ENCODE results near the gene ITPK1. TPM values are rescaled to one million over a fixed set of nuclear protein-coding genes. Genes with fewer than 3 reads are reported as not detected.
A peak's percentile ranks its signal among the peaks of the same experiment; 100 is the strongest.

The ITPK1 gene
- polyA plus RNA-seq, 12 donors, result 12.7 to 49.1 (median 17.5) TPM; not detected in 1

DNA sequence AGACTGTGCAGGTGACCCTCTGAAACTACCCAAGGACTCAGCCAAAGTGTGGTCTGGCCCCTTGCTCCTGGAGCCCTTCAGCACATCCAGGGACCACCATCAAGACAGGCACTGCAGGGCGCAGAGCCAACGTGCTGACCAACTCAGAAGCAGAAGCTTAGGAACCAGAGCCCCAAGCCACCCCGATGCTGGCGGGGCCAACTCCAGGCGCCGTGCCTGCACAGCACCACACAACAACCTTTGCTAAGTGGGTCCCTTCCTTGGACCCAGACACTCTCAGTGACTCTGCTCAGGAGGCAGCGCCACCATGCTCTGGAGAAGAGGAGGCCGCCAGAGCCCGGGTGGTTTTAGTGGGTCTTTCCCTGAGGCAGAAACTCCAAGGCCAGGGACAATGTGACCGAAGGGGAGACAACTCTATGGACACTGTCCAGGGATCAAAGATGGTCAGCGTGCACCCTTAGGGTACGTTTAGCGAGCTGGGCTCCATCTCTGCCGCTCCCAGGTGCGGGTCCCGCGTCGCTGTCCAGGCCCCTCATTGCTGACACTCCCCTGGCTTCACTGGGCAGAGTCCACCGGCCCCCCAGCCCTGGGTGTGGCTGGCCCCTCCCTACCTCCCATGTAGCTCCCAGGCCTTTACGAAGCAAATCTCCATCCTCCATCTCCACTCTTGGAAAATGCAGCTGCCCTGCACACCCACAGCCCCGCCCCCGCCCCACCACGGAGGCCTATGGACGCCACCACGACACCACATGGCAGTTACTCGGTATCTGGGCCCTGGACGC lies 176.6 kb downstream of the ITPK1 start:
- no peak for DNase-seq

- no peak for DNase-seq
Observed at GRCh38 chr14:92938235-92938875, 177.4 kb downstream of the ITPK1 start.

DNA sequence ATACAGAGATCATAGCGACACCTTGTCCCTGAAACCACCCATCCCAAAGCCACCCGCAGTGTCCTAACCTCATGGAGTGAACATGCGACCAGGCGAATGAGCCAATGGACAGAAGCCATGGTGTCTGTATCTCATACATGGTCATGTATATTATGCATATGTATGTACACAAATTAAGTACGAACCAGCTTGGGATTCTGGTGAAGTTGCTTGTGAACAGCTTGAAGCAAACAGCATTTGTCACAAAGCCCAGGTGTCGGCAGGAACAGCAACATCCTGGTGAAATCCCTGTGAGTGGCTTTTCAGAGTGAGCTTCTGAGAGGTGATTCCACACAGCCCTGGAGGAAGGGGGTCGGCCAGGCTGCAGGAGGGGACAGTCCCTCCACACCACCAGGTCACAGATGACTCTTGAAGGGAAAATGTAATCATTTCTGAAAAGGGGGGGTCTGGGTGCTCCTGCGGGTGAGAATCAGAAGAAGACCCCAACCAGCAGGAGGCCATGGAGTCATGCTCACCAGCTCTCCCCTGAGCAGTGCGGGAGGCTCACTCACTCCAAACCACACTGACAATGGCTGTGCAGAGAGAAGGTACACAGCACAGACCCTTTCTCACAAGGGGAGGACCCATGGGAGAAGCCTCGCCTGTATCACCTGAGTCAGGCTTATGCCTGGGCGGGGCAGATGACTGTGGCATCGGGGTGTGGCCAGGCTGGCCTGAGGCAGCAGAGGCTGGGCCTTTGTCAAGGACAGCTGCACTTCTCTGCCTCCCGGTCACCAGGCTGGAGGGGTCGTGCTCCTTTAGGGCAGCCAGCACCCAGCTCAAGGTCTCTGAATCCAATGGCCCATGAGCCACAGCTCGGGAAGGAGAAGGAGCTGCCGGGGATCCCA lies 178.4 kb downstream of the ITPK1 start:
- DNase-seq, result no peak

- no peak for DNase-seq
Observed at GRCh38 chr14:92936085-92936484, 179.6 kb downstream of the ITPK1 start.

- DNase-seq, result no peak
Observed at GRCh38 chr14:92935446-92935845, 180.3 kb downstream of the ITPK1 start.

- no peak for DNase-seq
Observed at GRCh38 chr14:92934196-92935085, 181.3 kb downstream of the ITPK1 start.

- no peak for DNase-seq
Observed at GRCh38 chr14:92933481-92933880, 182.2 kb downstream of the ITPK1 start.

DNA sequence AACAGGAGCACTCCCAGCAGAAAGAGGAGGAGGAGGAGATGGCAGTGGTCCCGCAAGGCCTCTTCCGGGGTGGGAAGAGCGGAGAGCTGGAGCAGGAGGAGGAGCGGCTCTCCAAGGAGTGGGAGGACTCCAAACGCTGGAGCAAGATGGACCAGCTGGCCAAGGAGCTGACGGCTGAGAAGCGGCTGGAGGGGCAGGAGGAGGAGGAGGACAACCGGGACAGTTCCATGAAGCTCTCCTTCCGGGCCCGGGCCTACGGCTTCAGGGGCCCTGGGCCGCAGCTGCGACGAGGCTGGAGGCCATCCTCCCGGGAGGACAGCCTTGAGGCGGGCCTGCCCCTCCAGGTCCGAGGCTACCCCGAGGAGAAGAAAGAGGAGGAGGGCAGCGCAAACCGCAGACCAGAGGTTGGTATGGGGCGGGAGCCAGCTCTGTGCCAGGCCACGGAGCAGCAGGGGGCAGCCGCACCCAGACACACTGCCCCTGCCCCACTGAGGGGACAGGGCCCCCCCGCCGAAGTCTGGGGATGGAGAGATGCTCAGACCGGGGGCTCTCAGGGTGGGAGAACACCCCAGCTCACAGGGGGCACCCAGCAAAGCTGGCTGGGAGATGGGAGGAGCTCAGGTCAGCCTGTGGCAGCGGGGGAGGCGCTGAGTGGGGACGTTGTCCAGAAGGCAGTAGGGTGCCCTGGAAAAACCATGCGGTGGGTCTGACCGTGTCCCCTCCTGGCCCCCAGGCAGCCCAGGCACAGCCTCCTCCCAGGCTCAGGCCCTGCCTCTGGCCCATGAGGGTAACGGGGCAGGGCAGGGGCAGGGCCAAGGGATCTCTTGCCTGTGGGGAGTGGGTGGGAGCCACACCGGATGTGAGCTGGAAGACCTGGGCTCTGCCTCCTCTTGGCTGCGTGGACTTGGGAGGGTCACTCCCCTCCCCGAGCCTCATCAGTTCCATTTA lies 183.0 kb downstream of the ITPK1 start:
- DNase-seq, result no peak

- DNase-seq, result no peak
Observed at GRCh38 chr14:92931681-92932447, 183.9 kb downstream of the ITPK1 start.

- no peak for DNase-seq
Observed at GRCh38 chr14:92930737-92931602, 184.8 kb downstream of the ITPK1 start.

GRCh38 chr14:92929689-92930608 lies 185.8 kb downstream of the ITPK1 start:
- no peak for DNase-seq

DNA sequence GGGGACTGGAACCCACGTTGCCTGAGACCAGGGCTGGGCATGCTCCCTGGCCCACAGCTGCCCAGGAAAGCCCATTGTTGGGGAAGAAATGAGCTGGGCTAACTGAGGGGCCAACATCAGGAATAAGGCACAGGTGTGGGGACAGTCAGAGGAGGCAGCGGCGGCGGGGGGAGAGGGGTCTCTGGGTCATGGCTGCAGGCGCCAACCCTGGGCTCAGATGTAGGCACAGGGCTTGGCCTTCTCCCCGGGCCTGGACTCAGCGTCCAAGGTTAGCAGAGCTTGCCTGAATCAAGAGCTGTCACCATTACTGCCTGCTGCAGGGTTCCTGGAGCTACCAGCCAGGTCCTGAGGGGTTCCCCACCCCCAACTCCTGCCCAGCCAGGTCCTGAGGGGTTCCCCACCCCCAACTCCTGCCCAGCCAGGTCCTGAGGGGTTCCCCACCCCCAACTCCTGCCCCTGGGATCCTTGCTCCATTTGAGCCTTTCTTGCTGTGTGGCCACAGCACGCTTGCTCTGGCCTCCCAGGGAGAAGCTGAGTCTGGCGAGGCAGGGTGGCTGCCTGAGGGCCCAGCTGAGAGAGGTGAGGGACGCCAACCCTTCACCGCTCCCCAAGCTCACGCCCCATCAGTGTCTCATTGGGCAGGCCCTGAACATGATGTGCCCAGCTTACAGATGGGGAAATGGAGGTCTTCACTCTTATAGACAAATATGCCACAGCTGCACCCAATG lies 186.6 kb downstream of the ITPK1 start:
- DNase-seq, result no peak

DNA sequence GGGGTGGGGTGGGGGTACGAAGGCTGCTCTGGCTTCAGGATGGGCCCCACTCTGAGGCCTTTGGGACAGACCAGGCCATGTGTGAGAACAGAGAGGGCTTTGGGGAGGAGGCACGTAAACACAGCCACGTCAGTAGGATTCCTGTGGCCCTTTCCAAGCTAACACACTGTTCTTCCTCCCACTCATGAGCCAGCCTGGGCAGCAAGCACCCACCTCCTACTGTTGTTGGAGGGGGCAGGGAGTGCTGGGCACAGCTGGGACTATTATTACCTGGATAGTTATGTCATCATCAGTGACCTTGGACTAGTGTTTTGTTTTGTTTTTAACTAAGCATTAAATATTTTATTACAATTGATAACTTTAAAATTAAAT lies 187.5 kb downstream of the ITPK1 start:
- DNase-seq, result no peak

GRCh38 chr14:92927349-92928257 lies 188.1 kb downstream of the ITPK1 start:
- DNase-seq, result no peak

DNA sequence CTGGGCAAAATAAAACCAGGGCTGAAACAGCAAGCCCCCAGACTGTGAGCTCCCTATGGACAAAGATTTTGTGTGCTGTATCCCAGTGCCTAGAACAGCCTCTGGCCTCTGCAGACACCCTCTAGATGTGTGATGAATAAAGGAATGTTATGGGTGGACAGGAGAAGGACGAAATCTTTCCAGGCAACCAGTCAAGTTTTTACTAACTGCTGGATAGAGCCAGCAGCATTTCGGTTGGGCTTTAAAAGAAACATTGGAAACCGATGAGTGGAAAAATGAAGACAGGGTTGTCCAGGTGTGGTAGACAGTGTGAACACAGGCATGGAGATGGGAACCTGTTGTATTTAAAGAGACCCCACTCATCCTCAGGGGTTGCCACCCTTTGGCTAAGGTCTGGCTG lies 188.8 kb downstream of the ITPK1 start:
- peak; percentile 23 for DNase-seq
